DMS153 (cell line): Measurements from ENCODE around the gene CLEC4G.
"Not testable (repeated sequence)": the region's sequence is repeated elsewhere in the genome, so short reads cannot be mapped to it uniquely, and the experiment has no call there.

Source experiments
- DNase-seq: peaks from one replicate; lab custom pipeline; 2025; lab: John Stamatoyannopoulos, UW

The CLEC4G gene, protein sequence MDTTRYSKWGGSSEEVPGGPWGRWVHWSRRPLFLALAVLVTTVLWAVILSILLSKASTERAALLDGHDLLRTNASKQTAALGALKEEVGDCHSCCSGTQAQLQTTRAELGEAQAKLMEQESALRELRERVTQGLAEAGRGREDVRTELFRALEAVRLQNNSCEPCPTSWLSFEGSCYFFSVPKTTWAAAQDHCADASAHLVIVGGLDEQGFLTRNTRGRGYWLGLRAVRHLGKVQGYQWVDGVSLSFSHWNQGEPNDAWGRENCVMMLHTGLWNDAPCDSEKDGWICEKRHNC

GRCh38 chr19:7732045-7732444 lies at the start of gene CLEC4G:
TSS of gene CLEC4G (minus strand) at chr19:7732110. CDS start at chr19:7732102, 8 bp downstream.
- DNase-seq = no peak

DNA sequence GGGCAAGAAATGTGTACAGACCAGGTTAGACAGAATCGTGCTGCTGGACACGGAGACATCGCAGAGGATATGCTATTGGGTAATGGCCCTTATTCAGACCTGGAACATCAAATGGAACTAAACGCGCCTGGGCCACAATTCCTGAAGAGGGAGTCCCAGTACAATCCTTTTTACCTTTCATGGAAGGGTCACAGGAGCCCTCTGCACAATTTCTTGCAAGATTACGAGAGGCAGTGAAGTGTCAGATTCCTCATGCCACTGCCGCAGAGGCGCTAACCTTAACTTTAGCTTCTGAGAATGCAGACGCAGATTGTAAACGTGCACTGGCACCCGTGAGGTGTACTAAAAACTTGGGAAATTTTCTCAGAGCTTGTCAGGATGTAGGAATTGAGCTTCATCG lies 49.2 kb upstream of the CLEC4G start:
- no peak for DNase-seq

DNA sequence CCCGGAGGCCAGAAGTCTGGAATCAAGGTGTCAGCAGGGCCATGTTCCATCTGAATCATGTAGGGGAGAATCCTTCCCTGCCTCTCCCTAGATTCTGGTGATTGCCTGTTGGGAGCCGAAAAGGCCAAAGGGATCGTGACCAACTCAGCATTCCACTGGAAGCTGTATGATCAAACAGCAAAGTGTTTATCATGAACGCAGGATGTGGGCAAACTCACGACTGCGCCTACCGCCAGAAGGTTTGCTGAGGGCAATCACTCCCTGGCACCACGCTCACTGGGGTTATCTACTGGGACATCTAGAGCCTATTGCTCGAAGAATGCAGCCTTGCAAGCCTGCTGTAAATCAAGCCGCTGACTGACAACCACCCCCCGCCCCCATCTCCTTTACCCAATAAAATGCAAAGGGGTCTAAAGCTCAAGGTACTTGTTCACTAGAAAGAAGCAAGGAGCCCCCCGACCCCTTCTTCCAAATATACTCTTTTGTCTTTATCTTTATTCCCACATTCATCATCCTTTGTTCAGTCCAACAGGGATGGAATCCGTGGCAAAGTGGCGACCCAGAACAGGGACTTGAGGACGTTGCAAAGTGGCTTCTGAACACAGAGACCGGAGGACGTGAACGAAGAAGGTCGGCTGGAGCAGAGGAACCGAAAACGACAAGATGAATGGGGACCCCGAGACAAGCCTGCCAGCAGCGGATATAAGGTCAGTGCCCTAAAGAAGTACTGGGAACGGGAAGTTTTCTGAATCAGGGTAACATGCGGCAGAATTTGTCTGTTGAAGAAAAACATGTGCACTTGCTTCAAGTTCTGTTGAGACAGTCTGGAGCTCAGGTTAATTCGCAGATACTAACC lies 47.9 kb upstream of the CLEC4G start:
- no peak for DNase-seq

DNA sequence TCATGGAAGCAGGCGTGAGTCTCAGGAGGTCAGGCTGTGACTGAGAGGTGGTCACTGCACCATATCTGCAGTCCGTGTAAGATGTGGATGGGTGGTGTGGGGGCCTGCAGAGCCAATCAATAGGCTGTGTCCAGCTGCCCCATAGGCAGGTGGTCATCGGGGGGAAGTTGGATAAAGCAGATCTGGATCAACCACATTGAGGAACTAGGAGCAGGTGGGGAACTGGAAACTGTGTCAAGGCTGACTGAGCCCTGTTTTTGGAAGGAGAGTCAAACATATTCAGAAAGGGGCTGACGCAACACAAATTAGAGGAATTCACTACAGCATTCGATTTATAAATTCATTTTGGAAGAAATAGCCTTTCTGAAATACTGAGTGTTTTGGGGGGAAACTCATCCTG lies 46.2 kb upstream of the CLEC4G start:
- DNase-seq = no peak

DNA sequence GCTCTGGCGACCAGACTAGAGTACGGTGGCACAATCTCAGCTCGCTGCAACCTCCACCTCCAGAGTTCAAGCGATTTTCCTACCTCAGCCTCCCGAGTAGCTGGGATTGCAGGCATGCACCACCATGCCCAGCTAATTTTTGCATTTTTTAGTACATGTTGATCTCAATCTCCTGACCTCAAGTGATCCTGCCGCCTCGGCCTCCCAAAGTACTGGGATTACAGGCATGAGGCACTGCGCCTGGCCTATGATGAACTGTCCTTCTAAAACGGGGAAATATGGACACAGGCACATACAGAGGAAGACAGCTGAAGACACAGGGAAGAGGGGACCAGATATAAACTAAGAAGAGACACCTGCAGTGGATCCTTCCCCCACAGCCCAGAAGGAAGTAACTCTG lies 43.9 kb upstream of the CLEC4G start:
- no peak for DNase-seq

- no peak for DNase-seq
Measured at GRCh38 chr19:7773841-7774240, 41.9 kb upstream of the CLEC4G start.

- DNase-seq = no peak
Measured at GRCh38 chr19:7772752-7773291, 40.9 kb upstream of the CLEC4G start.

- no peak for DNase-seq
Measured at GRCh38 chr19:7771072-7771471, 39.2 kb upstream of the CLEC4G start.

DNA sequence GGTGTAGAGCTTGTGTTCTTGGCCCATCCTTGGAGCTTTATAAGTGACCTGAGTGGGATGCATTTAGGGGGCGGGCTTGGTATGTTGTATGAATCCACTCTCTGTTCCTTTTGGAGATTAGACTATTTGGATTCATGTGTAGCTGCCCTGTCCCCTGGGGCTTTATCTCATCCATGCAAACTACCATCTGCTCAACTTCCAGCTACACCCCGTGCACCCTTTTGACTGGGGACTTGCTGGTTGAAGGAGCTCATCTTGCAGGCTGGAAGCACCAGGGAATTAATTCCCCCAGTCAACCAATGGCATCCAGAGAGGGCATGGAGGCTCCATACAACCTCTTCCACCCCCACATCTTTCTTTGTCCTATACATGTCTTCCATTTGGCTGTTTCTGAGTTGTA lies 37.3 kb upstream of the CLEC4G start:
- no peak for DNase-seq

DNA sequence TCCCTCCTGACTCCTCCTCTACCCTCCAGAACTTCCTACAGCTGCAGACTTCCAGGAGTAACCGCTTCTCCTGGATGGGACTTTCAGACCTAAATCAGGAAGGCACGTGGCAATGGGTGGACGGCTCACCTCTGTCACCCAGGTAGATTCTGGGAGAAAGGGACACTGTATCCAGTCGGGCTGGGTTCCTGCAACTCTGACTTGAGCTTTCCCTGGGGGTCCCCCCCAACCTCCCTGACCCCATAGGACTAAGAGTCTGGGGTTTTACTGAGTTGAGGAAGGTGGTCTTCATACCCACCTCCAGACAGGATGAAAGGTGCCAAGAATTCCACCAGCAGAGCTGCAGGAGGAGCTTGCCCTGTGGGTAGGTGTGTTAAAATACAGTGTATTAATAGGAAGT lies 35.6 kb upstream of the CLEC4G start:
- DNase-seq = no peak

DNA sequence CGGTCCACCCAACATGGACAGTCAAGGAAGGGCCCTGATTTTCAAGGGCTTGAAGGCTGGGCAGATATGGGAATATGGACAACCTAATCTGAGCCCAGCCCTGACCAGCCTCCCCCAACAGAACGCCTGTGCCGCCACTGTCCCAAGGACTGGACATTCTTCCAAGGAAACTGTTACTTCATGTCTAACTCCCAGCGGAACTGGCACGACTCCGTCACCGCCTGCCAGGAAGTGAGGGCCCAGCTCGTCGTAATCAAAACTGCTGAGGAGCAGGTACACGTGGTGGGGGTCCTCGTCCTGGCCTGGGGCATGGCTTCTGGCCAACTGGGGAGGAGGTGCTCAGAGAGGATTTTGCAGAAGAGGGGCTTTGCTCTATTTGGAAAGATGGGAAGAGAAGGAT lies 34.6 kb upstream of the CLEC4G start:
- no peak for DNase-seq

DNA sequence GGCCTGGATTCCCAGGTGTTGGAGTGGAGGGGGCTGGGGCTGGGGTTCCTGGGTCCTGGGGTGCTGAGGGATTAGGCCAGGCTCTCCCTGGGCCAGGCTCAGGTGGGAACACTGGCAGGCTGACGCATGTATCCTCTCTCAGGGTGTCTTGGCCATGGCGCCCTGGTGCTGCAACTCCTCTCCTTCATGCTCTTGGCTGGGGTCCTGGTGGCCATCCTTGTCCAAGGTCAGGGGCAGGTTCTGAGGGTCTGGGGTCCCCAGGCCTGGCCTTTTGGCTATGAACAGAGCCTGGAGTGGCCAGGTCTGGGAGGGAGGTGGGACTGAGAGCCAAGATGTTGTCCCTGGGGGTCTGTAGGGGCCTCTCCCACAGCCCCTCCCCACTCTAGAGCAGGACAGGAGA lies 33.1 kb upstream of the CLEC4G start:
- DNase-seq = not testable (repeated sequence)

- not testable (repeated sequence) for DNase-seq
Measured at GRCh38 chr19:7764157-7764556, 32.2 kb upstream of the CLEC4G start.

- DNase-seq = no peak
Measured at GRCh38 chr19:7763696-7764095, 31.8 kb upstream of the CLEC4G start.

GRCh38 chr19:7762719-7763293 lies 30.9 kb upstream of the CLEC4G start, which contains the start of gene CLEC4M:
TSS of gene CLEC4M (plus strand) at chr19:7763243. CDS start at chr19:7763267, 24 bp downstream.
- DNase-seq = no peak

- DNase-seq = no peak
Measured at GRCh38 chr19:7759156-7759555, 27.2 kb upstream of the CLEC4G start.

DNA sequence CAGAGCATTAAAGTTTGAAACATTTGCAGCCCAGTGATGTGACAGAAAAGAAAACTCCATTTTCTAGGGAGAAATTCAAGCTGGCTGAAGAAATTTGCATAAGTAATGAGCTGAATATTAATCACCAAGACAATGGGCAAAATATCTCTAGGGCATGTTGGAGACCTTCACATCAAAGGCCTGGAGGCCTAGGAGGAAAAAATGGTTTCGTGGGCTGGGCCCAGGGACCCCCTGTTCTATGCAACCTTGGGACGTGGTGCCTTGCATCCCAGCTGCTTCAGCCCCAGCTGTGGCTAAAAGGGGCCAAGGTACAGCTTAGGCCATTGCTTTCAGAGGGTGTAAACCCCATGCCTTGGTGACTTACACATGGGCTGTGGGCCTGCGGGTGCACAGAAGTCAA lies 25.4 kb upstream of the CLEC4G start:
- no peak for DNase-seq

DNA sequence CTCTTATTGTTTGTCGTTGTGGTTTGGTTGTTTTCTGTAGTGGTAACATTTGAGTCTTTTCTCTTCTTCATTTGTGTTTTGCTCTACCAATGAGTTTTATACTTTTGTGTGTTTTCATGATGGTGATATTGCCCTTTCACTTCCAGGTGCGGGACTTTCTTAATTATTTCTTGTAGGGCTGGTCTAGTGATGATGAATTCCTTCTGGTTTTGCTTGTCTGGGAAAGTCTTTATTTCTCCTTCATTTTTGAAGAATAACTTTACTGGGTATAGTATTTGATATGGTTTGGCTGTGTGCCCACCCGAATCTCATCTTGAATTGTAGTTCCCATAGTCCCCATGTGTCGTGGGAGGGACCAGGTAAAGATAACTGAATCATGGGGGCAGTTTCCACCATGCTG lies 24.3 kb upstream of the CLEC4G start:
- DNase-seq = no peak

DNA sequence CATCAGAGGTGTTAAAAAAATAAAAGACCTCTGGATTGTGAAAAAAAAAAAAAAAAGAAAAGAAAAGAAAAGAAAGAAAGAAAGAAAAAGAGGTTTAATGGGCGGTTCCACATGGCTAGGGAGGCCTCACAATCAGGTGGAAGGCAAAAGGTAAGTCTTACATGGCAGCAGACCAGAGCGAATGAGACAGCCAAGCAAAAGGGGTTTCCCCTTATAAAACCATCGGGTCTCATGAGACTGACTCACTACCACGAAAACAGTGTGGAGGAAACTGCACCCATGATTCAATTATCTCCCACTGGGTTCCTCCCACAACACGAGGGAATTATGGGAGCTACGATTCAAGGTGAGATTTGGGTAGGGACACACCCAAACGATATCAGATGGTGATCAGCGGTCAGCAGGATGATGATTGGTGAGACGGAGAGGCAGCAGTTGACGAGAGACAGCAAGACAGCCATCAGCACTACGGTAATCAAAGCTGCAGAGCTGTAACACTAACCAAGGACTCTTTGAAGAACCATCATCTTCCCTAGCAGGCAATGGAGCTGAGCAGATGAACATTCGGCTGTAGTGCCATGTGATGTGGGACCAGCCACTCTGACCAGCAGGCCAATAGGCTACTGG lies 19.4 kb upstream of the CLEC4G start:
- DNase-seq = no peak

DNA sequence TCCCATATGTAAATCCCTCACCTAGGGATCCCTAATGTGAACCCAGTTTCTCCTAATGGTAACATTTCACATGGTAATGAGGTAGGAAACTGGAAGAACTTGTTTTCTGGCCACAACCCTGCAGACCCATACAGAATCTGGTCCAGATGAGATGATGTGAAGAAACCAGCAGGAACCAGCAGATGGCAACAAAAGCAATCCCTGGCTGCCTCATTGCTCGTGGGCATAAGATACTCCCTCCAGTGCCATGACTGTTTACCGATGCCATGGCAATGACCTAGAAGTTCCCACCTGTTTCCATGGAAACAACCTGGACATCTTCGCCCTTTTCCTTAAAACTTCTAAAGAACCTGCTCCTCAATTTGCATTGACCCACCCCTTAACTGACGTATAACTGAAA lies 16.8 kb upstream of the CLEC4G start:
- DNase-seq = no peak

DNA sequence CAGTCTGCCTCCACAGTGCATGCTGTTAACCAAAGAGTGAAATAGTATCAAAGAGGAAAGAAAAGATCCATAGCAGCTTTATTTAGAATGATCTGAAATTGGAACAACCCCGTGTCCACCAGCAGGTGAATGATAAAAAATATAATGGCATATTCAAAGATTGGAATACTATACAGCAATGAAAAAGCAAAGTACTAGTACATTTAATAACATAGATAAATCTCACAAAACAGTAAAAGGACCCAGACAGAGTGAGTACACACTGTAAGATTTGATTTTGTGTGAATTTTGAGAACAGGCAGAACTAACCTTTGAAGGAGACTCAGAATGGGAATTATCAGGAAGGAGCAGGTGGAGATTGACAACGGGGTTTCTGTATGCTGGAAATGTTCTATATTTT lies 16.3 kb upstream of the CLEC4G start:
- DNase-seq = no peak
